T-helper 1 cell treated with Interleukin-12 subunit alpha and Interleukin-12 subunit beta and Interleukin-4 antibody, amounts not matched to agents 30 μg/mL and 1 μg/mL, for 36 hours (primary cell): ENCODE data around the gene MYO18B.

ENCODE experiments used
- H3K27ac Mint-ChIP-seq: one replicate; pipeline ENCODE4 v1.8.0; 2021; ENCODE audit warnings: mild to moderate bottlenecking, mixed read lengths
- H3K27me3 Mint-ChIP-seq: one replicate; pipeline ENCODE4 v1.8.0; 2021; ENCODE audit warnings: low read depth, mixed read lengths
- H3K36me3 Mint-ChIP-seq: one replicate; pipeline ENCODE4 v1.8.0; 2021; ENCODE audit warnings: low read depth, mixed read lengths
- H3K4me1 Mint-ChIP-seq: one replicate; pipeline ENCODE4 v1.8.0; 2021; ENCODE audit warnings: low read depth, mixed read lengths
- H3K4me3 Mint-ChIP-seq: one replicate; pipeline ENCODE4 v1.8.0; 2021; ENCODE audit warnings: mild to moderate bottlenecking, moderate library complexity, mixed read lengths
- H3K9me3 Mint-ChIP-seq: one replicate; pipeline ENCODE4 v1.8.0; 2021; ENCODE audit warnings: mixed read lengths

Gene MYO18B

GRCh38 chr22:25997886-25998775 is 256.1 kb downstream of the MYO18B start:
- no peak overlapping the region for H3K27ac Mint-ChIP-seq
- H3K36me3 Mint-ChIP-seq = no peaks in the 10 kb centered on the region
- no peaks in the 10 kb centered on the region for H3K9me3 Mint-ChIP-seq
- no peaks in the 10 kb centered on the region for H3K27me3 Mint-ChIP-seq
- H3K4me1 Mint-ChIP-seq = no peaks in the 10 kb centered on the region
- no peak overlapping the region for H3K4me3 Mint-ChIP-seq

- no peaks in the 10 kb centered on the region for H3K9me3 Mint-ChIP-seq
- no peaks in the 10 kb centered on the region for H3K4me1 Mint-ChIP-seq
- H3K27me3 Mint-ChIP-seq = no peaks in the 10 kb centered on the region
- H3K36me3 Mint-ChIP-seq = no peaks in the 10 kb centered on the region
- no peak overlapping the region for H3K27ac Mint-ChIP-seq
- H3K4me3 Mint-ChIP-seq = no peak overlapping the region
These were observed 260.5 kb downstream of the MYO18B start for GRCh38 chr22:26002456-26002855.

- peaks cover 4% of the 10 kb centered on the region for H3K27me3 Mint-ChIP-seq
- no peak overlapping the region for H3K4me3 Mint-ChIP-seq
- no peaks in the 10 kb centered on the region for H3K4me1 Mint-ChIP-seq
- H3K27ac Mint-ChIP-seq = no peak overlapping the region
- no peaks in the 10 kb centered on the region for H3K9me3 Mint-ChIP-seq
- H3K36me3 Mint-ChIP-seq = no peaks in the 10 kb centered on the region
These were observed 262.5 kb downstream of the MYO18B start for GRCh38 chr22:26004477-26004876.

GRCh38 chr22:26008587-26008986 is 266.6 kb downstream of the MYO18B start:
- Mint-ChIP-seq H3K27ac (no peak overlapping the region), H3K9me3 (no peaks in the 10 kb centered on the region), H3K36me3 (no peaks in the 10 kb centered on the region), H3K4me1 (no peaks in the 10 kb centered on the region), H3K27me3 (peaks cover 8% of the 10 kb centered on the region), H3K4me3 (no peak overlapping the region)

GRCh38 chr22:26016916-26017315 is 274.9 kb downstream of the MYO18B start:
- H3K4me3 Mint-ChIP-seq = no peak overlapping the region
- peaks cover 3% of the 10 kb centered on the region for H3K27me3 Mint-ChIP-seq
- H3K4me1 Mint-ChIP-seq = no peaks in the 10 kb centered on the region
- no peaks in the 10 kb centered on the region for H3K9me3 Mint-ChIP-seq
- H3K36me3 Mint-ChIP-seq = no peaks in the 10 kb centered on the region
- H3K27ac Mint-ChIP-seq = no peak overlapping the region

GRCh38 chr22:26017932-26018331 is 275.9 kb downstream of the MYO18B start:
- Mint-ChIP-seq H3K36me3 (no peaks in the 10 kb centered on the region), H3K9me3 (no peaks in the 10 kb centered on the region), H3K27me3 (peaks cover 2% of the 10 kb centered on the region), H3K4me1 (no peaks in the 10 kb centered on the region), H3K27ac (no peak overlapping the region), H3K4me3 (no peak overlapping the region)

- Mint-ChIP-seq H3K27ac (no peak overlapping the region), H3K4me3 (no peak overlapping the region), H3K27me3 (no peaks in the 10 kb centered on the region), H3K9me3 (no peaks in the 10 kb centered on the region), H3K36me3 (no peaks in the 10 kb centered on the region), H3K4me1 (no peaks in the 10 kb centered on the region)
These were observed 277.6 kb downstream of the MYO18B start for GRCh38 chr22:26019596-26019995.

GRCh38 chr22:26021516-26021915 is 279.5 kb downstream of the MYO18B start:
- Mint-ChIP-seq H3K4me1 (no peaks in the 10 kb centered on the region), H3K4me3 (no peak overlapping the region), H3K36me3 (no peaks in the 10 kb centered on the region), H3K27me3 (no peaks in the 10 kb centered on the region), H3K27ac (no peak overlapping the region), H3K9me3 (no peaks in the 10 kb centered on the region)

- H3K4me3 Mint-ChIP-seq = no peak overlapping the region
- no peak overlapping the region for H3K27ac Mint-ChIP-seq
- no peaks in the 10 kb centered on the region for H3K9me3 Mint-ChIP-seq
- no peaks in the 10 kb centered on the region for H3K4me1 Mint-ChIP-seq
- H3K36me3 Mint-ChIP-seq = no peaks in the 10 kb centered on the region
- H3K27me3 Mint-ChIP-seq = no peaks in the 10 kb centered on the region
These were observed 281.3 kb downstream of the MYO18B start for GRCh38 chr22:26023104-26023775.

GRCh38 chr22:26025626-26026025 is 283.6 kb downstream of the MYO18B start:
- Mint-ChIP-seq H3K27me3 (no peaks in the 10 kb centered on the region), H3K4me1 (no peaks in the 10 kb centered on the region), H3K27ac (no peak overlapping the region), H3K36me3 (no peaks in the 10 kb centered on the region), H3K4me3 (no peak overlapping the region), H3K9me3 (no peaks in the 10 kb centered on the region)

- H3K36me3 Mint-ChIP-seq = no peaks in the 10 kb centered on the region
- no peaks in the 10 kb centered on the region for H3K4me1 Mint-ChIP-seq
- no peak overlapping the region for H3K4me3 Mint-ChIP-seq
- H3K9me3 Mint-ChIP-seq = no peaks in the 10 kb centered on the region
- H3K27ac Mint-ChIP-seq = no peak overlapping the region
- no peaks in the 10 kb centered on the region for H3K27me3 Mint-ChIP-seq
These were observed 285.4 kb downstream of the MYO18B start for GRCh38 chr22:26027341-26027740.

GRCh38 chr22:26031641-26032040 is 289.7 kb downstream of the MYO18B start:
- Mint-ChIP-seq H3K9me3 (peaks cover 15% of the 10 kb centered on the region), H3K27me3 (no peaks in the 10 kb centered on the region), H3K27ac (no peak overlapping the region), H3K4me1 (no peaks in the 10 kb centered on the region), H3K4me3 (no peak overlapping the region), H3K36me3 (no peaks in the 10 kb centered on the region)

- no peak overlapping the region for H3K4me3 Mint-ChIP-seq
- H3K4me1 Mint-ChIP-seq = no peaks in the 10 kb centered on the region
- H3K9me3 Mint-ChIP-seq = peaks cover 19% of the 10 kb centered on the region
- no peak overlapping the region for H3K27ac Mint-ChIP-seq
- H3K36me3 Mint-ChIP-seq = no peaks in the 10 kb centered on the region
- H3K27me3 Mint-ChIP-seq = no peaks in the 10 kb centered on the region
These were observed 291.1 kb downstream of the MYO18B start for GRCh38 chr22:26033071-26033470.

GRCh38 chr22:26033586-26033985 is 291.6 kb downstream of the MYO18B start:
- Mint-ChIP-seq H3K27ac (no peak overlapping the region), H3K4me1 (no peaks in the 10 kb centered on the region), H3K9me3 (peaks cover 19% of the 10 kb centered on the region), H3K36me3 (no peaks in the 10 kb centered on the region), H3K27me3 (no peaks in the 10 kb centered on the region), H3K4me3 (no peak overlapping the region)

GRCh38 chr22:26035523-26035922 is 293.5 kb downstream of the MYO18B start:
- no peaks in the 10 kb centered on the region for H3K4me1 Mint-ChIP-seq
- H3K9me3 Mint-ChIP-seq = peaks cover 19% of the 10 kb centered on the region
- no peak overlapping the region for H3K27ac Mint-ChIP-seq
- no peaks in the 10 kb centered on the region for H3K36me3 Mint-ChIP-seq
- no peaks in the 10 kb centered on the region for H3K27me3 Mint-ChIP-seq
- H3K4me3 Mint-ChIP-seq = no peak overlapping the region
